HEK293 (cell line): ENCODE results near the gene INS.

Experiments
- CTCF ChIA-PET: fragments of 350-600 bp; formaldehyde crosslinking; extraction: SDS; loops from one replicate; lab custom pipeline; 2021; ENCODE audit warnings: antibody characterized with exemption; lab: Yijun Ruan, JAX
- POLR2A ChIA-PET: fragments of 300-600 bp; formaldehyde crosslinking; extraction: SDS; loops from one replicate; lab custom pipeline; 2020; ENCODE audit warnings: antibody characterized with exemption, inconsistent platforms; lab: Yijun Ruan, JAX
- H3K27ac ChIP-seq: fragments of 200-500 bp; sonication (Bioruptor generic); 2 replicates; pipeline ENCODE4 v1.5.1; 2014; ENCODE audit warnings: low read depth, low read length, control low read depth, inconsistent platforms; ENCODE audit errors: extremely low read depth
- H3K36me3 ChIP-seq, 2 experiments: fragments of 200-500 bp in 1 of 2; sonication (Bioruptor generic) in 1 of 2; 1 replicate in 1 of 2; 2 replicates in 1 of 2; pipeline ENCODE4 v1.5.1; 2014 to 2017; ENCODE audit warnings: inconsistent platforms in 2 of 2, low read length in 2 of 2; ENCODE audit not compliant: control insufficient read depth in 2 of 2, insufficient read depth in 1 of 2
- H3K4me1 ChIP-seq: fragments of 200-500 bp; sonication (Bioruptor generic); 2 replicates; pipeline ENCODE4 v1.5.1; 2014; ENCODE audit warnings: mild to moderate bottlenecking, low read length, inconsistent platforms; ENCODE audit not compliant: control insufficient read depth, insufficient read depth
- H3K4me3 ChIP-seq: 2 replicates; pipeline ENCODE4 v1.5.1; 2011; ENCODE audit warnings: low read depth, mild to moderate bottlenecking, control low read depth, low read length, moderate library complexity
- H3K9me3 ChIP-seq: fragments of 200-500 bp; sonication (Bioruptor generic); 2 replicates; pipeline ENCODE4 v1.5.1; 2014; ENCODE audit warnings: low read depth, low read length, inconsistent platforms; ENCODE audit not compliant: control insufficient read depth, insufficient read depth
- BCL11B ChIP-seq: fragments of 450-650 bp; formaldehyde crosslinking; IDR thresholded peaks from 2 replicates; pipeline ENCODE4 v1.5.1; 2016; ENCODE audit warnings: low read depth, missing biosample characterization, missing genetic modification characterization
- KLF16 ChIP-seq: fragments of 450-650 bp; formaldehyde crosslinking; IDR thresholded peaks from 2 replicates; pipeline ENCODE4 v1.5.1; 2017; ENCODE audit warnings: missing biosample characterization, missing genetic modification characterization
- OSR2 ChIP-seq: fragments of 450-650 bp; formaldehyde crosslinking; IDR thresholded peaks from 2 replicates; pipeline ENCODE4 v1.5.1; 2016; ENCODE audit warnings: missing biosample characterization, missing genetic modification characterization
- ZNF140 ChIP-seq: fragments of 450-650 bp; formaldehyde crosslinking; IDR thresholded peaks from 2 replicates; pipeline ENCODE4 v1.5.1; 2016; ENCODE audit warnings: missing biosample characterization, missing genetic modification characterization
- ZNF169 ChIP-seq: fragments of 450-650 bp; formaldehyde crosslinking; IDR thresholded peaks from 2 replicates; pipeline ENCODE4 v1.5.1; 2016; ENCODE audit warnings: missing biosample characterization, missing genetic modification characterization
- ZNF214 ChIP-seq: fragments of 450-650 bp; formaldehyde crosslinking; IDR thresholded peaks from 2 replicates; pipeline ENCODE4 v1.5.1; 2017; ENCODE audit warnings: missing biosample characterization, mild to moderate bottlenecking, missing genetic modification characterization, borderline replicate concordance
- ZNF292 ChIP-seq: fragments of 450-650 bp; formaldehyde crosslinking; IDR thresholded peaks from 2 replicates; pipeline ENCODE4 v1.5.1; 2016; ENCODE audit warnings: low read depth, missing biosample characterization, missing genetic modification characterization, borderline replicate concordance
- ZNF548 ChIP-seq: fragments of 450-650 bp; formaldehyde crosslinking; IDR thresholded peaks from 2 replicates; pipeline ENCODE4 v1.5.1; 2016; ENCODE audit warnings: missing biosample characterization, missing genetic modification characterization
- ZNF558 ChIP-seq: fragments of 450-650 bp; formaldehyde crosslinking; IDR thresholded peaks from 2 replicates; pipeline ENCODE4 v1.5.1; 2016; ENCODE audit warnings: missing biosample characterization, missing genetic modification characterization
- ZNF623 ChIP-seq: fragments of 450-650 bp; formaldehyde crosslinking; IDR thresholded peaks from 2 replicates; pipeline ENCODE4 v1.5.1; 2016; ENCODE audit warnings: missing biosample characterization, missing genetic modification characterization
- ZNF626 ChIP-seq: fragments of 450-650 bp; sonication (Bioruptor Pico); formaldehyde crosslinking; IDR thresholded peaks from 2 replicates; pipeline ENCODE4 v1.5.1; 2018; ENCODE audit warnings: missing biosample characterization, missing genetic modification characterization, inconsistent platforms
- ZNF747 ChIP-seq: fragments of 450-650 bp; formaldehyde crosslinking; IDR thresholded peaks from 2 replicates; pipeline ENCODE4 v1.5.1; 2016; ENCODE audit warnings: missing biosample characterization, missing genetic modification characterization
- ZNF785 ChIP-seq: fragments of 450-650 bp; formaldehyde crosslinking; IDR thresholded peaks from 2 replicates; pipeline ENCODE4 v1.5.1; 2016; ENCODE audit warnings: missing biosample characterization, missing genetic modification characterization
- ZNF830 ChIP-seq: fragments of 450-650 bp; IDR thresholded peaks from 2 replicates; pipeline ENCODE4 v1.5.0; 2018; ENCODE audit warnings: missing biosample characterization, missing genetic modification characterization, low read depth, mild to moderate bottlenecking, moderate library complexity
- TF ChIP-seq, protein P1 (sequence below): fragments of 450-650 bp; formaldehyde crosslinking; IDR thresholded peaks from 2 replicates; pipeline ENCODE4 v1.5.1; 2016; ENCODE audit warnings: missing biosample characterization, missing genetic modification characterization
- TF ChIP-seq, protein P2 (sequence below): fragments of 450-650 bp; formaldehyde crosslinking; IDR thresholded peaks from 2 replicates; pipeline ENCODE4 v1.5.1; 2016; ENCODE audit warnings: missing biosample characterization, missing genetic modification characterization
- TF ChIP-seq, protein P3 (sequence below): fragments of 450-650 bp; formaldehyde crosslinking; IDR thresholded peaks from 2 replicates; pipeline ENCODE4 v1.5.1; 2017; ENCODE audit warnings: missing biosample characterization, missing genetic modification characterization
- TF ChIP-seq, protein P4 (sequence below): fragments of 450-650 bp; formaldehyde crosslinking; IDR thresholded peaks from 2 replicates; pipeline ENCODE4 v1.5.1; 2016; ENCODE audit warnings: missing biosample characterization, missing genetic modification characterization

The INS gene

GRCh38 chr11:2137202-2138067 is 23.6 kb downstream of the INS start (continued):
- TF ChIP-seq, protein P1, sequence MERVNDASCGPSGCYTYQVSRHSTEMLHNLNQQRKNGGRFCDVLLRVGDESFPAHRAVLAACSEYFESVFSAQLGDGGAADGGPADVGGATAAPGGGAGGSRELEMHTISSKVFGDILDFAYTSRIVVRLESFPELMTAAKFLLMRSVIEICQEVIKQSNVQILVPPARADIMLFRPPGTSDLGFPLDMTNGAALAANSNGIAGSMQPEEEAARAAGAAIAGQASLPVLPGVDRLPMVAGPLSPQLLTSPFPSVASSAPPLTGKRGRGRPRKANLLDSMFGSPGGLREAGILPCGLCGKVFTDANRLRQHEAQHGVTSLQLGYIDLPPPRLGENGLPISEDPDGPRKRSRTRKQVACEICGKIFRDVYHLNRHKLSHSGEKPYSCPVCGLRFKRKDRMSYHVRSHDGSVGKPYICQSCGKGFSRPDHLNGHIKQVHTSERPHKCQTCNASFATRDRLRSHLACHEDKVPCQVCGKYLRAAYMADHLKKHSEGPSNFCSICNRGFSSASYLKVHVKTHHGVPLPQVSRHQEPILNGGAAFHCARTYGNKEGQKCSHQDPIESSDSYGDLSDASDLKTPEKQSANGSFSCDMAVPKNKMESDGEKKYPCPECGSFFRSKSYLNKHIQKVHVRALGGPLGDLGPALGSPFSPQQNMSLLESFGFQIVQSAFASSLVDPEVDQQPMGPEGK, result peak; percentile 69; the same call in 1 of the 2 replicates
- TF ChIP-seq ZNF558 (tag by site-specific recombination) (no peak), ZNF169 (no peak), ZNF214 (tag by site-specific recombination) (no peak), BCL11B (no peak), ZNF747 (tag by site-specific recombination) (no peak), OSR2 (tag by site-specific recombination) (peak; percentile 30; the same call in 1 of the 2 replicates), ZNF548 (tag by site-specific recombination) (no peak), ZNF785 (tag by site-specific recombination) (no peak), KLF16 (tag by site-specific recombination) (no peak), ZNF830 (tag by site-specific recombination) (no peak), ZNF292 (no peak), ZNF623 (no peak), ZNF140 (tag by site-specific recombination) (no peak)
- TF ChIP-seq, protein P2, sequence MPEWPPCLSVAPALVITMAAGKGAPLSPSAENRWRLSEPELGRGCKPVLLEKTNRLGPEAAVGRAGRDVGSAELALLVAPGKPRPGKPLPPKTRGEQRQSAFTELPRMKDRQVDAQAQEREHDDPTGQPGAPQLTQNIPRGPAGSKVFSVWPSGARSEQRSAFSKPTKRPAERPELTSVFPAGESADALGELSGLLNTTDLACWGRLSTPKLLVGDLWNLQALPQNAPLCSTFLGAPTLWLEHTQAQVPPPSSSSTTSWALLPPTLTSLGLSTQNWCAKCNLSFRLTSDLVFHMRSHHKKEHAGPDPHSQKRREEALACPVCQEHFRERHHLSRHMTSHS (tag by site-specific recombination), result no peak
- TF ChIP-seq, protein P3, sequence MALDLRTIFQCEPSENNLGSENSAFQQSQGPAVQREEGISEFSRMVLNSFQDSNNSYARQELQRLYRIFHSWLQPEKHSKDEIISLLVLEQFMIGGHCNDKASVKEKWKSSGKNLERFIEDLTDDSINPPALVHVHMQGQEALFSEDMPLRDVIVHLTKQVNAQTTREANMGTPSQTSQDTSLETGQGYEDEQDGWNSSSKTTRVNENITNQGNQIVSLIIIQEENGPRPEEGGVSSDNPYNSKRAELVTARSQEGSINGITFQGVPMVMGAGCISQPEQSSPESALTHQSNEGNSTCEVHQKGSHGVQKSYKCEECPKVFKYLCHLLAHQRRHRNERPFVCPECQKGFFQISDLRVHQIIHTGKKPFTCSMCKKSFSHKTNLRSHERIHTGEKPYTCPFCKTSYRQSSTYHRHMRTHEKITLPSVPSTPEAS (tag by site-specific recombination), result no peak

DNA sequence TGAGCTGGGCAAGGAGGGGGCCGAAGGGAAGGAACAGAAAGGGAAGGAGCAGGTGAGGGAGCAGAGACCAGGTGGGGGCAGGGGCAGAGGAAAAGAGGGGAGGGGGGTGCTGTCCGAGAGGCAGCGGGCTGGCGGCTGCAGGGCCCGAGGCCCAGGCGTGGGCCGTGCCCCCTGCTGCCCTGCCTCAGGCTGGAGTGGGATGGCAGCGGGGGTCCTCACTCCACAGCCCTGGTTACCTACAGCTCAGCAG is 24.1 kb downstream of the INS start:
- ChIA-PET POLR2A (interaction anchor here (0.5 to 0.9 kb wide), 2 partner anchors 264 to 802 kb away, joined by 3 read pairs; partner anchors contain the start of gene TSSC4), CTCF (interaction anchor here (0.6 to 1.6 kb wide), 3 partner anchors 15 to 304 kb away, joined by 3 to 6 read pairs (median 3); no protein-coding TSS in a partner anchor)
- H3K4me1 ChIP-seq, result no peaks in the 10 kb centered on the region
- no peak overlapping the region for H3K4me3 ChIP-seq
- no peak for TF ChIP-seq ZNF626 (tag by site-specific recombination)
- TF ChIP-seq, protein P4, sequence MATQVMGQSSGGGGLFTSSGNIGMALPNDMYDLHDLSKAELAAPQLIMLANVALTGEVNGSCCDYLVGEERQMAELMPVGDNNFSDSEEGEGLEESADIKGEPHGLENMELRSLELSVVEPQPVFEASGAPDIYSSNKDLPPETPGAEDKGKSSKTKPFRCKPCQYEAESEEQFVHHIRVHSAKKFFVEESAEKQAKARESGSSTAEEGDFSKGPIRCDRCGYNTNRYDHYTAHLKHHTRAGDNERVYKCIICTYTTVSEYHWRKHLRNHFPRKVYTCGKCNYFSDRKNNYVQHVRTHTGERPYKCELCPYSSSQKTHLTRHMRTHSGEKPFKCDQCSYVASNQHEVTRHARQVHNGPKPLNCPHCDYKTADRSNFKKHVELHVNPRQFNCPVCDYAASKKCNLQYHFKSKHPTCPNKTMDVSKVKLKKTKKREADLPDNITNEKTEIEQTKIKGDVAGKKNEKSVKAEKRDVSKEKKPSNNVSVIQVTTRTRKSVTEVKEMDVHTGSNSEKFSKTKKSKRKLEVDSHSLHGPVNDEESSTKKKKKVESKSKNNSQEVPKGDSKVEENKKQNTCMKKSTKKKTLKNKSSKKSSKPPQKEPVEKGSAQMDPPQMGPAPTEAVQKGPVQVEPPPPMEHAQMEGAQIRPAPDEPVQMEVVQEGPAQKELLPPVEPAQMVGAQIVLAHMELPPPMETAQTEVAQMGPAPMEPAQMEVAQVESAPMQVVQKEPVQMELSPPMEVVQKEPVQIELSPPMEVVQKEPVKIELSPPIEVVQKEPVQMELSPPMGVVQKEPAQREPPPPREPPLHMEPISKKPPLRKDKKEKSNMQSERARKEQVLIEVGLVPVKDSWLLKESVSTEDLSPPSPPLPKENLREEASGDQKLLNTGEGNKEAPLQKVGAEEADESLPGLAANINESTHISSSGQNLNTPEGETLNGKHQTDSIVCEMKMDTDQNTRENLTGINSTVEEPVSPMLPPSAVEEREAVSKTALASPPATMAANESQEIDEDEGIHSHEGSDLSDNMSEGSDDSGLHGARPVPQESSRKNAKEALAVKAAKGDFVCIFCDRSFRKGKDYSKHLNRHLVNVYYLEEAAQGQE (tag by site-specific recombination), result no peak
- H3K36me3 ChIP-seq, result peaks cover 0 to 1% of the 10 kb centered on the region in 2 experiments; a peak in 1 of 3 replicates
- no peak overlapping the region for H3K27ac ChIP-seq
- H3K9me3 ChIP-seq, result no peaks in the 10 kb centered on the region
